ENCODE data around the gene DGCR2.

DNA sequence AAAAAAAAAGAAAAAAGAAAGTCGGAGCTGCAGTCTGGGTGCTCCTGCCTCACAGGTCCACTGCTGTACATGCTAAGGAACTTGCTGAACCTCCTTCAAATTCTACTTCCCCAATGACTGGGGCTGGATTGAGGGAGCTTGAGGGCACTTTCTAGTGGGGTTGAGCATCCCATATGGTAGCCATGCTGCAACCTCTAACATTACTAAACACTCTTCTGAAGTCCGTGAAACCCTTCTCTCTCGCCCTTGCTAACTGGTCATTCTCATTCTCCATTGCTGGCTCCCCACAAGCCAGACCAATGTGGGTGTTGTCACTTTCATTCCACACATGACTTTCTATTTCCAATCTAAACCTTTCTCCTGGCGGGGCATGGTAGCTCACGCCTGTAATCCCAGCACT, 21.0 kb upstream of the DGCR2 start:
- no peak for TF ChIP-seq POLR2A (IDR thresholded peaks at IDR 0.05)
- TF ChIP-seq, protein P1, sequence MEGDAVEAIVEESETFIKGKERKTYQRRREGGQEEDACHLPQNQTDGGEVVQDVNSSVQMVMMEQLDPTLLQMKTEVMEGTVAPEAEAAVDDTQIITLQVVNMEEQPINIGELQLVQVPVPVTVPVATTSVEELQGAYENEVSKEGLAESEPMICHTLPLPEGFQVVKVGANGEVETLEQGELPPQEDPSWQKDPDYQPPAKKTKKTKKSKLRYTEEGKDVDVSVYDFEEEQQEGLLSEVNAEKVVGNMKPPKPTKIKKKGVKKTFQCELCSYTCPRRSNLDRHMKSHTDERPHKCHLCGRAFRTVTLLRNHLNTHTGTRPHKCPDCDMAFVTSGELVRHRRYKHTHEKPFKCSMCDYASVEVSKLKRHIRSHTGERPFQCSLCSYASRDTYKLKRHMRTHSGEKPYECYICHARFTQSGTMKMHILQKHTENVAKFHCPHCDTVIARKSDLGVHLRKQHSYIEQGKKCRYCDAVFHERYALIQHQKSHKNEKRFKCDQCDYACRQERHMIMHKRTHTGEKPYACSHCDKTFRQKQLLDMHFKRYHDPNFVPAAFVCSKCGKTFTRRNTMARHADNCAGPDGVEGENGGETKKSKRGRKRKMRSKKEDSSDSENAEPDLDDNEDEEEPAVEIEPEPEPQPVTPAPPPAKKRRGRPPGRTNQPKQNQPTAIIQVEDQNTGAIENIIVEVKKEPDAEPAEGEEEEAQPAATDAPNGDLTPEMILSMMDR (IDR thresholded peaks at IDR 0.05): no peak
